HAP-1 (cell line): ENCODE data around the gene PTPRG.

ENCODE experiments used
- DNase-seq, 2 experiments: peaks; one replicate each; pipeline ENCODE4 v3.0.0-alpha.2; 2016 to 2020; ENCODE audit warnings: low spot score in 2 of 2
- H3K27me3 ChIP-seq: fragments of 250-450 bp; sonication (Bioruptor Pico); 2 replicates; pipeline ENCODE4 v1.5.1; 2020; ENCODE audit warnings: low read depth, mild to moderate bottlenecking, moderate library complexity
- H3K36me3 ChIP-seq: fragments of 250-450 bp; sonication (Bioruptor Pico); replicated peaks from 2 replicates; pipeline ENCODE4 v1.5.1; 2020; ENCODE audit warnings: mild to moderate bottlenecking
- H3K4me1 ChIP-seq: fragments of 250-450 bp; sonication (Bioruptor Pico); 2 replicates; pipeline ENCODE4 v1.5.1; 2020; ENCODE audit warnings: mild to moderate bottlenecking
- H3K4me3 ChIP-seq: fragments of 250-450 bp; sonication (Bioruptor Pico); 2 replicates; pipeline ENCODE4 v1.5.1; 2020; ENCODE audit warnings: mild to moderate bottlenecking, moderate library complexity
- H3K9me3 ChIP-seq: fragments of 250-450 bp; sonication (Bioruptor Pico); 2 replicates; pipeline ENCODE4 v1.5.1; 2020; ENCODE audit warnings: mild to moderate bottlenecking, moderate library complexity
- in situ Hi-C: fragments of 300-500 bp; cut with MboI; formaldehyde crosslinking; loops from 3 replicates; pipeline ENCODE4 v1.14.3; 2020; ENCODE audit warnings: low sequenced_read_pairs, inconsistent platforms, mixed read lengths

PTPRG gene

DNA sequence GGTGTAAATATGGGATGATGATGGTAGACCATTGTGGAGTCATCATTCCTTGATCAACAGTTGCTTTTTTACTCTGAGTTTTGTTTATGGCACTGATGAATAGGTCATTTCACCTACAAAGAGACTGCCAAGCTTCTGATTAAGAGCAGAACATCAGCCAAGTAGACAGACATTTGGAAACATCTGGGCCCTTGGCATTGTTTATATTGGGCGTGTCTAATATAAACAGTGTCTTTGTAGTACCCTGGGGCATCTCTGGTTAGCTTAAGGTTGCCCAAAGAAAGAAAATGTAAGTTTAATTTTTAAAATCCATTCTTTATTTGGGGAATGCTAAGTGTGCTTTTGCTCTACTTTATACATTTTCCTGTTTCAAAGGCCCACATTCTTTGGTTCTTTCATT lies 435.0 kb downstream of the PTPRG start:
- Histone ChIP-seq H3K36me3 (no peaks in the 10 kb centered on the region), H3K27me3 (no peaks in the 10 kb centered on the region), H3K9me3 (no peaks in the 10 kb centered on the region), H3K4me3 (no peak overlapping the region), H3K4me1 (no peaks in the 10 kb centered on the region)
- no peak for DNase-seq
- in situ Hi-C loops, result no loop called here

DNA sequence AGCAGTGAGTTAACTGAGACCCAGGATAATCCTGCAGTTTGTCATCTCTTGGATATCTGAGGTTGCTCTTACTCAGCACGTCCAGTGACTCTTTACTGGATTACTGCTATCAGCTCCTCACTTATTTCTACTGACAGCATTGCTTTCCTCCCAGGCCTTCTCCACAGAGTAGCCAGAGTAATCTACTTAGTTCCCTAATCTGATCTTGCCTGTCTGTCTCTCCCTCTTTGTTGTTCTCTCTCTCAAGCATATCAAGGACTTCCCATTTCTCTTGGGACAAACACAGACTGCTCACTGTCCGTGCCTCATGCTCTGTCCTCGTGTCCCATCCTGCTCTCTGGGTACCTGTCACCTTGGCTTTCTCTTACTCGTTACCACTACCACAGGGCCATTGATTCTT lies 435.7 kb downstream of the PTPRG start:
- Histone ChIP-seq H3K27me3 (no peaks in the 10 kb centered on the region), H3K36me3 (no peaks in the 10 kb centered on the region), H3K4me1 (no peaks in the 10 kb centered on the region), H3K9me3 (no peaks in the 10 kb centered on the region), H3K4me3 (no peak overlapping the region)
- DNase-seq, result no peak
- in situ Hi-C loops, result no loop called here

GRCh38 chr3:62003835-62004234 lies 442.5 kb downstream of the PTPRG start:
- in situ Hi-C loops, result no loop called here
- no peak overlapping the region for H3K4me3 ChIP-seq
- DNase-seq, result no peak

DNA sequence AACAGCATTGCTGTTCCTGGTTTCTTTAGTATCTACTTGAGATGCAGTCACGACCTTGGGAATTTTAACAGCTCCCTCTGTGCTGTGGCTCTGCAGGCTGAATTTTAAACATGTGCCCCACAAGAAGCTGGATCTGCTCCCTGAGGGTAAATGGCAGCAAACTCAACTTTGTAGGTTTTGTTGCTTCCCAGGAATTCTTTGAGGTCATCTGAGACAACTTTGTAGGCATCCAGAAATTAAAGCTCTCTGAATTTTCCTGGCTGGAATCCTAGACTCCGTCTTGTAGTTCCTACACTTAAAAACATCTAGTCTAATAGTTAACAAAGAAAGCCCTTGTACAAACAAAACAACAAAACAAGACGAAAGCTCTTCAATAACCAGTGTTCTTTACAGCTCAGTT lies 445.7 kb downstream of the PTPRG start:
- Histone ChIP-seq H3K9me3 (no peaks in the 10 kb centered on the region), H3K36me3 (no peaks in the 10 kb centered on the region), H3K4me3 (no peak overlapping the region), H3K4me1 (no peaks in the 10 kb centered on the region), H3K27me3 (no peaks in the 10 kb centered on the region)
- no peak for DNase-seq
- in situ Hi-C loops, result no loop called here

More at GRCh38 chr3:62003835-62004234, 442.5 kb downstream of the PTPRG start:
- Histone ChIP-seq H3K27me3 (no peaks in the 10 kb centered on the region), H3K9me3 (no peaks in the 10 kb centered on the region), H3K4me1 (no peaks in the 10 kb centered on the region), H3K36me3 (no peaks in the 10 kb centered on the region)

GRCh38 chr3:62010989-62011388 lies 449.6 kb downstream of the PTPRG start:
- Histone ChIP-seq H3K4me1 (no peaks in the 10 kb centered on the region), H3K27me3 (no peaks in the 10 kb centered on the region), H3K4me3 (no peak overlapping the region), H3K9me3 (no peaks in the 10 kb centered on the region), H3K36me3 (no peaks in the 10 kb centered on the region)
- in situ Hi-C loops, result no loop called here
- no peak for DNase-seq

DNA sequence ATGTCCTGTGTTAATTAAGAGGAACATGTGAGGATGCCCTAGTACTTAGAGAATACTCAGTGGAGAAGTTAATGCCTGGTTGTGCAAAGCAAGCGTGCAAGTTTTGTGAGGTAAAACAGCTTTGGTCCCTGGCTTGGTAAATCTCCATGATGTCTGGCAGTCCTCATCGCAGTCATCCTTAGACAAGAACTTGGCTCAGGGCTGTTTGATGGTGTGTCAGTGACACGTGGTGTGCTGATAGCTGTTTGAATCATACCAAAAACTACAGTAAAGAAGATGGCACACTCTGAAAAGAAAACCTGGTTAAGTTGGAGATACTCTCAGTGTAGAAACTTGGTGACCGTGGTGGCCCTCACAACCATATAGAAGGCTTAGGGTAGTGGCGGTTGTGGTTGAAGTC lies 450.3 kb downstream of the PTPRG start:
- no peak overlapping the region for H3K4me3 ChIP-seq
- no peaks in the 10 kb centered on the region for H3K4me1 ChIP-seq
- in situ Hi-C loops, result no loop called here
- no peak for DNase-seq
- no peaks in the 10 kb centered on the region for H3K9me3 ChIP-seq
- H3K36me3 ChIP-seq, result no peaks in the 10 kb centered on the region
- H3K27me3 ChIP-seq, result no peaks in the 10 kb centered on the region

- no peaks in the 10 kb centered on the region for H3K4me1 ChIP-seq
- no peak overlapping the region for H3K4me3 ChIP-seq
- no peak for DNase-seq
- H3K36me3 ChIP-seq, result no peaks in the 10 kb centered on the region
- H3K27me3 ChIP-seq, result no peaks in the 10 kb centered on the region
- in situ Hi-C loops, result no loop called here
- H3K9me3 ChIP-seq, result no peaks in the 10 kb centered on the region
Observed at GRCh38 chr3:62013951-62014350, 452.6 kb downstream of the PTPRG start.

DNA sequence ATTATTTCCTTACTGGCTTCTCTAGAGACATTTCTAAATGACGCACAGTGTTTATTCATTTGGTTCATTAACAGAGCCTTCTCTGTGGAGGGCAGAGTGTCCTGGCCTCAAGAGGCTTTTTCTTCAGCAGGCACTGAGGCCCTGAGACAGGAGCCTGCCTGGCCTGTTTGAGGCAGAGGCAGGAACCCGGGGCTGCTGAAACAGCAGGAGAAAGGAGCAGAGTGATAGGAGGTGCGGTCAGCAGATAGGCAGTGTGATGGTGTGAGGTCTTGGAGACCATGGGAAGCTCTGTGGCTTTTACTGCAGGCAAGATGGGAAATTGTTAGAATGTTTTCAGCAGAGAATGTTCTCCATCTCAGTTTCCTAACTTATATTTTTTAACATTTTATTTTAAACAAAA lies 453.7 kb downstream of the PTPRG start:
- no peaks in the 10 kb centered on the region for H3K4me1 ChIP-seq
- in situ Hi-C loops, result no loop called here
- H3K9me3 ChIP-seq, result no peaks in the 10 kb centered on the region
- no peak for DNase-seq
- H3K36me3 ChIP-seq, result no peaks in the 10 kb centered on the region
- H3K27me3 ChIP-seq, result no peaks in the 10 kb centered on the region
- no peak overlapping the region for H3K4me3 ChIP-seq

DNA sequence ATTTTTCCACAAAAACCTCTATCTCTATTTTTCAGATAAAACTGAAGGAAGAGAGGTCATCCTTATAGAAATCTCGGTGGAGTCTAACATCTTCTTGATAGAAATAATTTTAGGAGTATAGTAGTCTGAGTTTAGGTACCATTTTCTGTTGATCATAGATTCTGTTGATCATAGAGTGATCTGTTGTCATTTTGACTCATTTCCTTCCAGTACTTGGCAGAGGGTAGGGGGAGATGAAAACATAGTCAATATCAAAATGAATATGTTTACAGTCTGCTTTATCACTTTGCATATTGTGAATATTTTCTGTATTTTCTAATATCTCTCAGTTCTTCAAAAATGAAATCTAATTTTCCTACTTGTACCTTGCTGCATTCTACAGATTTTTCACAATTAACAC lies 458.5 kb downstream of the PTPRG start:
- peaks cover 3% of the 10 kb centered on the region for H3K4me1 ChIP-seq
- no peaks in the 10 kb centered on the region for H3K36me3 ChIP-seq
- no peak for DNase-seq
- H3K9me3 ChIP-seq, result no peaks in the 10 kb centered on the region
- H3K4me3 ChIP-seq, result no peak overlapping the region
- no peaks in the 10 kb centered on the region for H3K27me3 ChIP-seq
- in situ Hi-C loops, result no loop called here

DNA sequence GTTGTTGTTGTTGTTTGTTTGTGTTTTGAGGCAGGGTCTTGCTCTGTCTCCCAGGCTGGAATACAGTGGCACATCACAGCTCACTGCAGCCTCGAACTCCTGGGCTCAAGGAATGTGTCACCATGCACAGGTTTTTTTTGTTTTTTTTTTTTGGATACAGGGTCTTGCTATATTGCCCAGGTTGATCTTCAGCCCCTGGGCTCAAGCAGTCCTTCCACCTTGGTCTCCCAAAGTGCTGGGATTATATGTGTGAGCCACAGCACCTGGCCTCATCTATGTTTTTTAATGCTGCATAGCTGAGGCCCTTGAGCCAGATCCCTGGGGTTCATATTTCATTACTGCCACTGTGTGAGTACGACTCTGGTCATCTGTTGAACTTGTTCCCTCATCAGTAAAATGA lies 459.3 kb downstream of the PTPRG start:
- H3K4me3 ChIP-seq, result no peak overlapping the region
- no peaks in the 10 kb centered on the region for H3K27me3 ChIP-seq
- H3K4me1 ChIP-seq, result peaks cover 3% of the 10 kb centered on the region
- H3K36me3 ChIP-seq, result no peaks in the 10 kb centered on the region
- DNase-seq, result no peak
- H3K9me3 ChIP-seq, result no peaks in the 10 kb centered on the region
- in situ Hi-C loops, result no loop called here

DNA sequence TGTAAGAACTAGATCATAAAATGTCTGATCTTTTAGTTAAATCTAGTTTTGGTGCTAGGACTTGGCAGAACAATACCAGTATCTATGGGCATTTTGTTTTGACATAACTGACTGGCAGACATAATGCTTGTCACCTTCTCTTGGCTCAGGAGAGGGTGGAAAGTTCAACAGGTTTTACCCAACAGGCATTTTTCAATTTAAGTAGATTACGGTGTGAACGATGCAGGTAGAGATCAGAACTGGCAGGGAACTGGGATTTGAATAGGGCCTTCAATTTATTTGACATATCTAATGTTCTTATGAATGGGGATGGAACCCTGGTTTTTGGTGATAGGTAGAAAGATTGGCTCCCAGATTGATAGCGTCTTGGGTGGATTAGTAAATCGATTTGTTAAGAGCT lies 460.9 kb downstream of the PTPRG start:
- no peaks in the 10 kb centered on the region for H3K27me3 ChIP-seq
- H3K4me3 ChIP-seq, result no peak overlapping the region
- no peak for DNase-seq
- peaks cover 3% of the 10 kb centered on the region for H3K4me1 ChIP-seq
- no peaks in the 10 kb centered on the region for H3K9me3 ChIP-seq
- in situ Hi-C loops, result no loop called here
- H3K36me3 ChIP-seq, result no peaks in the 10 kb centered on the region

DNA sequence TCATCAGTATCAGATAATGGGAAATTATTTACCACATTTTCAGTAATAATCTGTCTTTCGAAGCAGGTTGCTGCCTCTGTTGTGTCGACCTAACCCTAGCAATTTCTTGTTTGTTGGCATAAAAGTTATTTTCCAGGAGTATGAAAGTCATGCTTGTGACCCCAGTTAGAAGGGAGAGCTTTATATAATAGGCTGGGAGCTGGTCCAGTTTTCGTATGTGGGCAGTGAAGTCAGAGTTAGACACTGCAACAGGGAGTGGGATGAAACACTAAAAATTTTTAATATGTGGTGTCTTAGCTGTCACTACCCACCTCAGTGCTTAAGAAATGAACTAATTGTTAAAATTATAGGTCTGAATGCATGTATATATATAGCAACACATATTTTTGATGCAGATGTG lies 463.5 kb downstream of the PTPRG start:
- DNase-seq, result no peak
- no peaks in the 10 kb centered on the region for H3K27me3 ChIP-seq
- H3K4me3 ChIP-seq, result no peak overlapping the region
- in situ Hi-C loops, result no loop called here
- no peaks in the 10 kb centered on the region for H3K9me3 ChIP-seq
- H3K36me3 ChIP-seq, result no peaks in the 10 kb centered on the region
- H3K4me1 ChIP-seq, result peaks cover 3% of the 10 kb centered on the region

GRCh38 chr3:62025913-62026312 lies 464.5 kb downstream of the PTPRG start:
- in situ Hi-C loops, result no loop called here
- peaks cover 3% of the 10 kb centered on the region for H3K4me1 ChIP-seq

GRCh38 chr3:62027241-62027640 lies 465.9 kb downstream of the PTPRG start:
- Histone ChIP-seq H3K9me3 (no peaks in the 10 kb centered on the region), H3K4me1 (peaks cover 3% of the 10 kb centered on the region), H3K27me3 (no peaks in the 10 kb centered on the region), H3K4me3 (no peak overlapping the region), H3K36me3 (no peaks in the 10 kb centered on the region)
- no peak for DNase-seq
- in situ Hi-C loops, result no loop called here

More at GRCh38 chr3:62025913-62026312, 464.5 kb downstream of the PTPRG start:
- no peak for DNase-seq
- Histone ChIP-seq H3K4me3 (no peak overlapping the region), H3K27me3 (no peaks in the 10 kb centered on the region), H3K9me3 (no peaks in the 10 kb centered on the region), H3K36me3 (no peaks in the 10 kb centered on the region)

GRCh38 chr3:62027796-62028195 lies 466.4 kb downstream of the PTPRG start:
- Histone ChIP-seq H3K4me1 (peaks cover 3% of the 10 kb centered on the region), H3K27me3 (no peaks in the 10 kb centered on the region), H3K4me3 (no peak overlapping the region), H3K9me3 (no peaks in the 10 kb centered on the region), H3K36me3 (no peaks in the 10 kb centered on the region)
- DNase-seq, result no peak
- in situ Hi-C loops, result no loop called here
